Stimulated activated naive B cell treated with anti-CD40 and anti-IgM and Interleukin-4, amounts not matched to agents 10 μg/mL and 1 μg/mL and 100 μg/mL, for 72 hours (primary cell): Measurements from ENCODE around the gene TOGARAM2.

ENCODE experiments used
- ATAC-seq, 2 donors: fragments of 150-1000 bp; cut with Tn5 transposase; replicated peaks; 2 replicates each; pipeline ENCODE4 v1.10.0; 2021; ENCODE audit warnings: moderate library complexity in 1 of 2
- DNase-seq: peaks from one replicate; pipeline ENCODE4 v3.0.0; 2021
- H3K27ac Mint-ChIP-seq: one replicate; pipeline ENCODE4 v1.8.0; 2022; ENCODE audit warnings: mild to moderate bottlenecking, mixed read lengths
- H3K27me3 Mint-ChIP-seq, 2 donors: one replicate each; pipeline ENCODE4 v1.8.0; 2022; ENCODE audit warnings: mixed read lengths in 2 of 2
- H3K36me3 Mint-ChIP-seq, 2 donors: one replicate each; pipeline ENCODE4 v1.8.0; 2022; ENCODE audit warnings: mixed read lengths in 2 of 2, mild to moderate bottlenecking in 1 of 2
- H3K4me1 Mint-ChIP-seq, 2 donors: one replicate each; pipeline ENCODE4 v1.8.0; 2022; ENCODE audit warnings: mixed read lengths in 2 of 2, mild to moderate bottlenecking in 1 of 2
- H3K4me3 Mint-ChIP-seq, 2 donors: one replicate each; pipeline ENCODE4 v1.8.0; 2022; ENCODE audit warnings: mild to moderate bottlenecking in 2 of 2, mixed read lengths in 2 of 2, moderate library complexity in 1 of 2
- H3K9me3 Mint-ChIP-seq, 2 donors: one replicate each; pipeline ENCODE4 v1.8.0; 2022; ENCODE audit warnings: mixed read lengths in 2 of 2, mild to moderate bottlenecking in 1 of 2

Gene TOGARAM2

DNA sequence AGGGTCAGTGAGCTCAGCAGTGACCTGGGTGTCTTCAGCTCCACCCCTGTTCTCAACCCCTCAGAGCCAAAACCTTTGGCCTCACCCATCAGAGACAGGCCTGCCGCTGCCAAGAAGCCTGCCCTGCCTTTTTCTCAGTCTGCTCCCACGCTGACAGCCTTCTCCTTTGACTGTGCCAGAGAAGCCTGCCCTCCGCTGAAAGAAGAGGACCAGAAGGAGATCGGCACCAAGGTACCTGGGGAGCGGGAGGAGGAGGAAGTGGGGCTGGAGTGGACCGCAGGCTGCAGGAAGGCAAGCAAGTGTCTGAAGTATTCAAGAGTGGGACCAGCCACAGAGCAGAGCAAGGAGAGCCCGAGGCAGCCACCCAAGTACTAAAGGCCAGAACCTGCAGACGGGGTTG is 33.2 kb downstream of the TOGARAM2 start:
- Mint-ChIP-seq H3K27me3 (peaks cover 18 to 32% of the 10 kb centered on the region in 2 donors), H3K27ac (peak overlapping the region; percentile 15), H3K4me1 (peaks cover 38 to 66% of the 10 kb centered on the region in 2 donors), H3K9me3 (no peaks in the 10 kb centered on the region), H3K36me3 (no peaks in the 10 kb centered on the region), H3K4me3 (peak overlapping the region; percentile 41 to 52)
- DNase-seq (no peak), ATAC-seq (peak in 1 of 2 donors; percentile 9)

DNA sequence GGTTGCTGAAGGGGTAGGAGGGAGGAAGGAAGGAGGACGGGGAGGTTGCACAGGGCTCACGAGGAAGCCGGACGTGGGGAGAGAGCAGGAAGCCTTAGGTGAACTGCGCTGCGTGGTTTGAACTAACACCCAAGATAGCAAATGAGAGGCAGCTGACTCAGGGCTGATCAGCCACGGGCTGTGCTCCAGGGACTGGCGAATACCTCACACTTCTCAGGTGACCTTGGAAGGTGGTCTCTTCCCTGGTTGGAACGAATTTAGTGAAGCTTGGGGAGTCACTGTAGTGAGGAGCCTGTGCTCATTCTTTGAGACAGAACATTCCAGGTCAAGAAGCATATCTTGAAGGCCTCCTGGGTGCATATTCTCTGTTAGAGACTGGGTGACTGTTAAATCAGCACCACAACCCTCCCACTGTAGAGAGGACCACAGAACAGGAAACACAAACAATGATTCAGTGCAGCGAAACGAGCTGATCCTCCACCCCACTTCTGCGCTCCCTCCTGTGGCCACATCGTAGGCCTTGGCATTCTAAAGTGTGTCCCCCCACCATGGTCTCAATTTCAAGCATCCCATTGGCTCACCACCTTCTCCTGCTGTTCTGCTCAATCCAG is 33.8 kb downstream of the TOGARAM2 start:
- ATAC-seq = peak; percentile 59 to 68
- Mint-ChIP-seq H3K4me3 (peak overlapping the region; percentile 41 to 52), H3K27me3 (peaks cover 18 to 27% of the 10 kb centered on the region in 2 donors), H3K27ac (peak overlapping the region; percentile 15), H3K9me3 (no peaks in the 10 kb centered on the region), H3K4me1 (peaks cover 38 to 66% of the 10 kb centered on the region in 2 donors), H3K36me3 (no peaks in the 10 kb centered on the region)
- no peak for DNase-seq

DNA sequence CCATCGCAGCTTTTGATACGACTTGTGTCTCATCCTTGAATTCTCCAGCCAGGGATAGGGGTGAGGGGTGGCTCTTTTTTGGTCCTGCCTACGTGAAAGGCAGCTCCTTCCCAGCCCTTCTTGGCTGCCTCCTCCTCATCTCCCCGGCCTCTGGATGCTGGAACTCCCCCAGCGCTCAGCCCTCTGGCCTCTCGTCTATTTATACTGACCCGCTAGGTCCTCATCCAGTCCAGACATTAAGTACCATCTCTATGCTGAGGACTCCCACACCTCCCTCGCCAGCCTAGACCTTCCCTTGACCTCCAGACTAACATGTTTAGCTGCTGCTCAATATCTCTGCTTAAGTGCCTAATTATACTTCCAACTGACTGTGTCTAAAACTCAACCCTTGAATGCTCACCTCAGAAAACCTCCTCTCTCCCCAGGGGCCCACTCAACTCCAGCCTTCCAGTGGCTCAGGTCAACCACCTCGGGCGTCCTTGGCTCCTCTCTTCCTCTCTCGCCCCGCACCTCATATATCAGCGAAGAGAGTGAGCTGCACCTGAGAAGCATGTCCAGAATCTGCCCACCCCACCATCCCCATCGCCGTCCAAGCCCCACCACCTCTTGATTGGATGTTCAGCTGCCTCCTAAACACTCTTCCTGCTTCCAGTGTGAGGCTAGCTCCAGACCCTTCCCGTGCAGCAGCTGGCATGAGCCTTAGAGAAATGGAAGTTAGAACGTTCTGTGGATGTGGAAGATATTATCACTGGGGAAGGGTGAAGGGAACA is 34.8 kb downstream of the TOGARAM2 start:
- peaks cover 18 to 20% of the 10 kb centered on the region in 2 donors for H3K27me3 Mint-ChIP-seq
- H3K27ac Mint-ChIP-seq = no peak overlapping the region
- no peak for ATAC-seq
- H3K4me1 Mint-ChIP-seq = peaks cover 36 to 59% of the 10 kb centered on the region in 2 donors
- H3K4me3 Mint-ChIP-seq = peak overlapping the region in 1 of 2 donors; percentile 3
- no peaks in the 10 kb centered on the region for H3K36me3 Mint-ChIP-seq
- no peaks in the 10 kb centered on the region for H3K9me3 Mint-ChIP-seq
- no peak for DNase-seq

DNA sequence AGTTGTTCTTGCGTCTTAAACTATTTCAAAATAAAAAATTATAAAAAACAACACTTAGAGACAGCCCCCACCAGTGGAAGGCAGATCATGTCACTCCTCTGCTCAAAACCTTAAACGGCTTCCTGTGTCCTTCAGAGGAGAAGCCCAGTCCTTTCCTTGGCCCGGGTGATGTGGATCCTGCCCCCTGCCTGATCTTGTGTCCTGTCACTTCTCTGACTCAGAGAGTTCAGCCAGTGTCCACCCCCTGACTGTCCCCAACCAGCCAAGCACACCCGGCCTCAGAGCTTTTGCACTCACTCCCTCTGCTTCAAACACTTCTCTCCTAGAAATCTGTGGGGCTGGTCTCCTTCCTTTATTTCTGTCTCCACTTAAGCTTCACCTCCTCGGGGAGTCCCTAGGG is 35.4 kb downstream of the TOGARAM2 start:
- Mint-ChIP-seq H3K4me3 (no peak overlapping the region), H3K36me3 (no peaks in the 10 kb centered on the region), H3K4me1 (peaks cover 32 to 53% of the 10 kb centered on the region in 2 donors), H3K27ac (no peak overlapping the region), H3K27me3 (peaks cover 13 to 15% of the 10 kb centered on the region in 2 donors), H3K9me3 (no peaks in the 10 kb centered on the region)
- no peak for DNase-seq
- no peak for ATAC-seq

DNA sequence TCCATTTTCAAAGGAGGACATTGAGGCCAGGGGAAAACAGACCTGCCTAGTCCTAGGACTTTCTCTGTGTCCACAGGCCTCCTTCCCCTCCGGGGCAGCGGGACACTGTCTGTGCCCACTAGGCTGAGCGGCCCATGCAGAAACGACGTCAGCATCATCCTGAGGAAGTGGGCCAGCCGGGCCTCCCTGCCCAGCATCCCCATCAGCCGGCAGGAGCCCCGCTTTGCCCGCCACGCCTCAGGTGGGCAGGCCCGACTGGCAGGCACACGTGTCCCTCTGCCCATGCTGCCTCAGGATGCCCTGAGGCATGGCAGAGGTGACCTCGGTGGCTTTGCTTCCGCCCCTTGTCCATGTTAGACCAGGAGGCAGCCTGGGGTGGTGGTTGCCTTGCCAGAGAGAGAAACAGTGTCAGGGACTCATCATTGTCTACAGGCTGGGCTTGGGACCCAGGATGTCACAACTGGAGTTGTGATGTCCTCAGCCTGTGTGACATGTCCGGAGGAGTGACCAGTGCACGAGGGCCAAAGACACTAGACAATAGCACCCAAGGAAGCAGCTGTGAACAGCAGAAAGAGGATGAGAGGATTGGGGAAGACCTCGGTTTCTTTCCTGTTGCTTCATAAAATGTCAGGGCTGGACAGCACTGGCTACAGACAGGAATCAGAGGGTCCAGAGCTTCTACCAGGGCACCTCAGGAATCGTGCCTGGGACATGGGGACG is 36.8 kb downstream of the TOGARAM2 start:
- no peak for ATAC-seq
- DNase-seq = no peak
- Mint-ChIP-seq H3K4me1 (peaks cover 24 to 39% of the 10 kb centered on the region in 2 donors), H3K27ac (no peak overlapping the region), H3K36me3 (no peaks in the 10 kb centered on the region), H3K27me3 (peaks cover 6 to 11% of the 10 kb centered on the region in 2 donors), H3K9me3 (no peaks in the 10 kb centered on the region), H3K4me3 (no peak overlapping the region)

DNA sequence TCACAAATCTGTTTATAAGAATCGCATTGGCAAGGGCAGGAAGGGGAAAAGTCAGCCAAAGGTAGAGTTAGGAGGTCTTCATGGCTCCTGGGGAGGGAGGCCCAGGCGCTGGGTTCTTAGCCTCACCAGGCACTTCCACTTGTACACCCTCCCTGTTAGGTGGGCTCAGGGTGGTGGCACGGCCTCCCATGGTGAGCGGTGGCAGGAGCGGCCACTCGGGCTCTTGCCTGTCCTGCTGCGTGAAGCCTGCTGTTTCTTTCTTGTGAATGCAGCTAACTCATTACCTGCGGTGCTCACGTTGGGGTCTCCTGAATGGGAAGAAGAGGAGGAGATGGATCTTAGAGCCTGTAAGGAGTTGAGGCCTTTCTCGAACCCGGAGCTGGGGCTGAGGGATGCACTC is 40.8 kb downstream of the TOGARAM2 start:
- no peak overlapping the region for H3K4me3 Mint-ChIP-seq
- no peaks in the 10 kb centered on the region for H3K36me3 Mint-ChIP-seq
- H3K27me3 Mint-ChIP-seq = peaks cover 1 to 2% of the 10 kb centered on the region in 2 donors
- H3K9me3 Mint-ChIP-seq = no peaks in the 10 kb centered on the region
- DNase-seq (no peak), ATAC-seq (no peak)
- no peak overlapping the region for H3K27ac Mint-ChIP-seq
- peaks cover 1% of the 10 kb centered on the region in 2 donors for H3K4me1 Mint-ChIP-seq

DNA sequence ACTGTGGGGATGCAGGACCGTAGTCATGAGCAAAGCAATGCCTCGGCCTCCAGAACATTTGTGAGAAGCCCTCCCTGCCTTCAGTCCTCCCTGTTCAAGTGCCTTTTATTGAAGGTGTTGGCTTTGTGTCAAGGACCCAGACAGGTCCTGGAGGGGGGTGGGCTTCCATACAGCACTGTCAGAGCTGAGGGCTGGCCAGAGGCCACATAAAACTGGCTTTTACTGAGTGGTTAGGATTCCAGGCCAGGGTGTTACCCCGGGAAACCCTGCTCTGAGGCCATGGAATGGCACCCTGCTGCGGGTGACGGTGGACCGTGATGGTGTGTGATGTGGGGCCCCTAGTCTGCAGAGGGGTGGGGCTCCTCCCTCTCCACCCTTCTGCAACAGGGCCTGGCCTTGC is 41.6 kb downstream of the TOGARAM2 start:
- Mint-ChIP-seq H3K36me3 (no peaks in the 10 kb centered on the region), H3K27ac (no peak overlapping the region)
- DNase-seq = no peak

DNA sequence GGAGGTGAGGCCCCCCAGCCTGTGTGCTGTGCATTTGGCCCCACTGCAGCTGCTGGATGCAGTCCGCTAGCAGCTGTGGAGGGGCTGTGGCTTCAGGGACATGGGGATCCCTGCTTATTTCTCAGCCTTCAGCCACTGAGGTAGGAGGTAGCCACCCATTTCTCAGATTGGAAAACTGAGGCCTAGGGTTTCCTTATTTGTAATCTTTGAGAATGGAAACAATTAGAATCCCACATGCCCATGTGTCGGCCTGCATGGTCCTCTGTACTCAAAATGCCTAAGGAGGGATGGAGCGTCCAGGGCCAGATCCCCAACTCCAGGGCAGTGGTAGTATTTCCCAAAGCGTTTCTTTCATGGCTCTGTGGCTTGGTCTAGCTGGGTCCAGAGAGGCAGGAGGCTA is 42.1 kb downstream of the TOGARAM2 start:
- DNase-seq = no peak
- Mint-ChIP-seq H3K36me3 (no peaks in the 10 kb centered on the region), H3K9me3 (no peaks in the 10 kb centered on the region), H3K4me3 (no peak overlapping the region), H3K27me3 (no peaks in the 10 kb centered on the region), H3K27ac (no peak overlapping the region), H3K4me1 (no peaks in the 10 kb centered on the region)
- ATAC-seq = no peak

More for the DNA sequence above, 41.6 kb downstream of the TOGARAM2 start:
- H3K9me3 Mint-ChIP-seq = no peaks in the 10 kb centered on the region
- H3K4me3 Mint-ChIP-seq = no peak overlapping the region
- H3K4me1 Mint-ChIP-seq = no peaks in the 10 kb centered on the region
- ATAC-seq = no peak
- H3K27me3 Mint-ChIP-seq = no peaks in the 10 kb centered on the region

DNA sequence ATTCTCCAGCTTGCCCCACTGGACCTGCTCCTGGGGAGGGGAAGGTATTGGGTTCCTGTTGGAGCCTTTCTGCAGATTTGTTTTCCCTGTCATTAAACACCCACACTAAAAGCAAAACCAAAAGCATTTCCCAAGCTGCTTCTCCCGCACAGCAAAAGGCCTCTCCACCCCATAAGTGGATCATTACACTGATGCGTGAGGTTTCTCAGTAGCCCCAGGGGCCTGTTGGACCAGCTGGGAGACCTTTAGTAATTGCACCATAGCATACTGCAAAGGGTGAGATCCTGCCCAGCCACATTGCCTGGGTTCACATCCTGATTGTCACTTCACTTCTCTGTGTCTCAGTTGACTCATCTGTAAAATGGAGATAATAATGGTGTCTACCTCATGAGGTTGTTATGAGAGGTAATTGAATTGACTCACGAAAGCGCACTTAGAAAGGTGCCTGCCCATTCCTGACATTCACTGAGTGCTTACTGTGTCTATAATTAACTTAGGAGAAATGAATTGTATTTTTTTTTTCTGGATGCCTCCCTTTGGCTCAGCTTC is 43.9 kb downstream of the TOGARAM2 start:
- ATAC-seq (no peak), DNase-seq (no peak)
- Mint-ChIP-seq H3K27ac (no peak overlapping the region), H3K4me3 (no peak overlapping the region), H3K36me3 (no peaks in the 10 kb centered on the region), H3K4me1 (no peaks in the 10 kb centered on the region), H3K27me3 (no peaks in the 10 kb centered on the region), H3K9me3 (no peaks in the 10 kb centered on the region)

DNA sequence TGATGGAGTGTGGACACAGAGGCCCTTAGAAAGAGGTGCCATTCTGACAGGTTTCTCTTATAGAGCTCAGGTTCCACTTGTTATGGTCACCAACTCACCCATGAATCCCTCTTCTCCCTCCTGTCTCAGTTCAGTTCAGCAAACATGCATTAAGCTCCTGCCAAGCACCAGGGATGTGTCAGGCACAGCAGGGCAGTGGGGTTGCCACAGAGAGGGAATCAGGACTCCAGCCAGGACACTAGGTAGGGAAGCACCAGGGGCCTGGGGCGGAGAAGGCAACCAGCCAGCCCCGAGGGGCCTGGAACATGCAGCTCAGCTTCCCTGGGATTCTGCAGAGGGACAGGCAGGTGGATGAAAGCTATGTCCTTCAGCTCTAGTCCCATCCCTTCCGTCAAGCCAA is 44.6 kb downstream of the TOGARAM2 start:
- ATAC-seq (no peak), DNase-seq (no peak)
- Mint-ChIP-seq H3K27ac (no peak overlapping the region), H3K36me3 (no peaks in the 10 kb centered on the region), H3K4me1 (no peaks in the 10 kb centered on the region), H3K27me3 (no peaks in the 10 kb centered on the region), H3K9me3 (no peaks in the 10 kb centered on the region), H3K4me3 (no peak overlapping the region)

DNA sequence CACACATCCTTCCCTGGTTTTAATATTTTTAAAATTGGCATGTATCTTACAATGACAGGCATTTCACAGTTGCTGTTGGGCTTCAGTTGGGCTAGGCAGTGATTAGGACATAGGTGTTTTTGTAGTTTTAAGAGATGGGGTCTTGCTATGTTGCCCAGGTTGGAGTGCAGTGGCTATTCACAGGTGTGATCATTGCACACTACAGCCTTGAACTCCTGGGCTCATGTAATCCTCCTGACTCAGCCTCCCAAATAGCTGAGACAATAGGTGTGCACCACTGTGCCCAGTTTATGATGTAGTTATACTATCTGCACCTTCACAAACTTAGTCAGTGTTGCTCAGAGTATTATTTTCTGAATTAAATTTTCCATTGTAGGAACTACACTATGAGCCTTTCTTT is 49.9 kb downstream of the TOGARAM2 start:
- no peak for ATAC-seq
- Mint-ChIP-seq H3K4me3 (no peak overlapping the region), H3K27ac (no peak overlapping the region), H3K9me3 (no peaks in the 10 kb centered on the region), H3K36me3 (no peaks in the 10 kb centered on the region), H3K27me3 (no peaks in the 10 kb centered on the region), H3K4me1 (no peaks in the 10 kb centered on the region)
- DNase-seq = no peak

DNA sequence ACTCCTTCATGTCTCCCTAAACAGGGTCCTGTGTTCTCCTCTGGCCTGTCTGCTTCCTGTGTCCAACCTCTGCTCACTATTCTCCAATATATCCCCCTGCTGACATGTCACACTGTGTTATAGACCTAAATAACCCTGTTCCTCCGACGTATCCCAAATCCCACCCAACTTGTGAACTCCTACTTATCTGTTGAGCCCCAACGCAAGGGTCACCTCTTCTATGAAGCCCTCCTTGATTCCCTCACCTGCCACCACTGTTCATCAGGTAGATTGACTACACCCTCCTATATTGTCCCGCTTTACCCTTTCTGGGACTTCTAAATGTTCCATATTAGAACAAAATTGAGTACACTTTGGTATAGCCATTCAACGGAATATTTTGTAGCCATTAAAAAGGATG is 51.1 kb downstream of the TOGARAM2 start:
- H3K4me3 Mint-ChIP-seq = no peak overlapping the region
- no peaks in the 10 kb centered on the region for H3K36me3 Mint-ChIP-seq
- no peak for DNase-seq
- H3K4me1 Mint-ChIP-seq = no peaks in the 10 kb centered on the region
- no peak overlapping the region for H3K27ac Mint-ChIP-seq
- no peaks in the 10 kb centered on the region for H3K27me3 Mint-ChIP-seq
- no peaks in the 10 kb centered on the region for H3K9me3 Mint-ChIP-seq
- ATAC-seq = no peak

DNA sequence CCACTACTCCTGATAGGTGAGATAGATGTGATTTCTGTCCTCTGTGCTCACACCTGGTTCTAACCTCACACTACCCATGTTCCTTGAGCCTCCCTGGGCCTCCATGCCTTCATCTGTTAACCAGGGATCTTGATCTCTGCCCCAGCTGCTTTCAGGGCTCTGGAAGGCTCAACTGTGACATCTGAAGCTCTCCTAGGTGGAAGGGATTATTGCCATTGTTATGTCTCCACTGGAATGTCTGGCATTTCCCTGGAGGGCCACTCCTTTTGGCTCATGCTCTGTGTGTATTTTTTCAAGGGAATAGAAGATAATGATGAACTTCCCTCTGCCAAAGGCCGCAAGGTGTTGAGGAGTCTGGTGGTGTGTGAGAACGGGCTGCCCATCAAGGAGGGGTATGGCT is 52.1 kb downstream of the TOGARAM2 start:
- no peak overlapping the region for H3K27ac Mint-ChIP-seq

DNA sequence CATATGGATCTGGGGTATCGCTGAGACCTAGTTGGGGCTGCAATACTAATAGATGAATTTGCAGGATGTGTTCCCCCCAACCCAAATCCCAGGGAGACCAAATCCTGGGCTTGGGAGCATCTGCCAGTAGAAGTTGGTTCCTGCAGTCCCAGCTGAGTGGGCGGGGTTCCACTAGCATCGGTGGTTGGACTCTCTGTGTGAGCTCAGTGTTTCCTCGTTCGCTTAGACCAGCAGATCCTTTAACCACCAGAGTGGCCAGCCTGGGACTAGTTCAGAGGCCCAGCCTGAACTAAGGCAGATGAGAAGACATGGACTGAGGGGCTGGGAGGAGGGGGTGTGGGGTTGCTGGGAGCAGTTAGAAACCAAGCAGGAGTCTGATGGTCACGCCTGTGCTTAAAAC is 52.6 kb downstream of the TOGARAM2 start:
- DNase-seq (no peak), ATAC-seq (no peak)
- H3K4me1 Mint-ChIP-seq = no peaks in the 10 kb centered on the region
- H3K9me3 Mint-ChIP-seq = no peaks in the 10 kb centered on the region
- no peaks in the 10 kb centered on the region for H3K36me3 Mint-ChIP-seq
- H3K27me3 Mint-ChIP-seq = no peaks in the 10 kb centered on the region
- no peak overlapping the region for H3K4me3 Mint-ChIP-seq
- no peak overlapping the region for H3K27ac Mint-ChIP-seq

More for the DNA sequence above, 52.1 kb downstream of the TOGARAM2 start:
- no peaks in the 10 kb centered on the region for H3K27me3 Mint-ChIP-seq
- DNase-seq (no peak), ATAC-seq (no peak)
- no peaks in the 10 kb centered on the region for H3K36me3 Mint-ChIP-seq
- no peaks in the 10 kb centered on the region for H3K4me1 Mint-ChIP-seq
- no peaks in the 10 kb centered on the region for H3K9me3 Mint-ChIP-seq
- H3K4me3 Mint-ChIP-seq = no peak overlapping the region
